Adipose tissue (tissue), 3 donors: Measurements from ENCODE around the gene SERTAD3. TPM values are rescaled to one million over a fixed set of nuclear protein-coding genes. Genes with fewer than 3 reads are reported as not detected.
"Not testable (repeated sequence)": the region's sequence is repeated elsewhere in the genome, so short reads cannot be mapped to it uniquely, and the experiment has no call there.

ENCODE experiments used
- H3K27ac ChIP-seq: one replicate; pipeline ENCODE4 v1.5.1; 2013; ENCODE audit warnings: low read depth, low read length
- WGBS, 3 donors: extraction: QIAGEN DNeasy Blood & Tissue Kit; methylation state at CpG; one replicate each; pipeline ENCODE4 v1.1.7; 2013; 5-methylcytosine and 5-hydroxymethylcytosine counted together
- polyA plus RNA-seq, 3 donors: library from polyadenylated mRNA; stranded (reverse); fragments of 200-250 nt; gene quantifications; one replicate each; pipeline ENCODE4 v1.2.3, GENCODE V29; 2013
- donor health status: healthy with polysubstance abuse.
- donor health status: Bipolar disorder and iron deficiency.
- donor health status: healthy.

The SERTAD3 gene
- polyA plus RNA-seq, 3 donors, result 8.3 to 57.5 (median 13.3) TPM

- 1 to 2% (median 2%) methylated on average over 32 to 47 of the region's 50 CpGs for WGBS, 3 donors
- H3K27ac ChIP-seq, result peak overlapping the region; percentile 71
Observed at GRCh38 chr19:40433391-40434216, 10.5 kb downstream of the SERTAD3 start.

GRCh38 chr19:40432760-40433159 is 11.4 kb downstream of the SERTAD3 start:
- not testable (repeated sequence) for H3K27ac ChIP-seq
- 34 to 56% (median 47%) methylated on average over 7 of the region's 7 CpGs for WGBS, 3 donors

- WGBS, 3 donors, result 87 to 95% (median 90%) methylated on average over 3 of the region's 3 CpGs
Observed at GRCh38 chr19:40431698-40432097, 12.4 kb downstream of the SERTAD3 start.

GRCh38 chr19:40430242-40430641 is 13.9 kb downstream of the SERTAD3 start:
- WGBS, 3 donors, result 94 to 97% (median 96%) methylated on average over 10 of the region's 10 CpGs
- not testable (repeated sequence) for H3K27ac ChIP-seq

More at GRCh38 chr19:40431698-40432097, 12.4 kb downstream of the SERTAD3 start:
- no peak overlapping the region for H3K27ac ChIP-seq

- 91 to 96% (median 96%) methylated on average over 7 of the region's 7 CpGs for WGBS, 3 donors
- not testable (repeated sequence) for H3K27ac ChIP-seq
Observed at GRCh38 chr19:40428197-40428596, 15.9 kb downstream of the SERTAD3 start.

GRCh38 chr19:40425450-40426287 is 18.5 kb downstream of the SERTAD3 start, which contains the start of gene SERTAD1:
Gene SERTAD1, minus strand, starts transcription at chr19:40425992. Its CDS starts 2,446 bp downstream, at chr19:40423546.
- 0 to 1% (median 0%) methylated on average over 62 to 75 of the region's 75 CpGs for WGBS, 3 donors
- H3K27ac ChIP-seq, result peak within 1 kb of the TSS; percentile 89

- 1 to 2% (median 1%) methylated on average over 22 to 28 of the region's 28 CpGs for WGBS, 3 donors
Observed at GRCh38 chr19:40424637-40425449, 19.3 kb downstream of the SERTAD3 start.

GRCh38 chr19:40423938-40424337 is 20.2 kb downstream of the SERTAD3 start:
- H3K27ac ChIP-seq, result no peak overlapping the region
- WGBS, 3 donors, result 94 to 98% (median 95%) methylated on average over 6 of the region's 6 CpGs

More at GRCh38 chr19:40424637-40425449, 19.3 kb downstream of the SERTAD3 start:
- H3K27ac ChIP-seq, result peak overlapping the region; percentile 89

GRCh38 chr19:40422748-40423566 is 21.2 kb downstream of the SERTAD3 start:
- 89% methylated on average over 31 of the region's 31 CpGs for WGBS, 3 donors
- no peak overlapping the region for H3K27ac ChIP-seq

- no peak overlapping the region for H3K27ac ChIP-seq
- WGBS, 3 donors, result 76 to 83% (median 77%) methylated on average over 16 of the region's 16 CpGs
Observed at GRCh38 chr19:40421993-40422747, 22.0 kb downstream of the SERTAD3 start.

- 2 to 3% (median 2%) methylated on average over 56 of the region's 56 CpGs for WGBS, 3 donors
- H3K27ac ChIP-seq, result peak overlapping the region; percentile 88
Observed at GRCh38 chr19:40420766-40421765, 23.1 kb downstream of the SERTAD3 start.

- WGBS, 3 donors, result 51 to 65% (median 58%) methylated on average over 14 of the region's 14 CpGs
- peak overlapping the region; percentile 88 for H3K27ac ChIP-seq
Observed at GRCh38 chr19:40420451-40420765, 23.7 kb downstream of the SERTAD3 start.

- H3K27ac ChIP-seq, result no peak overlapping the region
- 81 to 93% (median 93%) methylated on average over 5 of the region's 5 CpGs for whole genome bisulfite sequencing, 3 donors
Observed at GRCh38 chr19:40419780-40420179, 24.4 kb downstream of the SERTAD3 start.

- WGBS, 3 donors, result 58 to 86% (median 74%) methylated on average over 5 of the region's 5 CpGs
- no peak overlapping the region for H3K27ac ChIP-seq
Observed at GRCh38 chr19:40419066-40419612, 25.0 kb downstream of the SERTAD3 start.

- no peak overlapping the region for H3K27ac ChIP-seq
Observed at GRCh38 chr19:40418040-40418439, 26.1 kb downstream of the SERTAD3 start.

GRCh38 chr19:40417643-40417981 is 26.5 kb downstream of the SERTAD3 start:
- WGBS, 3 donors, result 60 to 82% (median 63%) methylated on average over 4 of the region's 4 CpGs
- no peak overlapping the region for H3K27ac ChIP-seq

More at GRCh38 chr19:40418040-40418439, 26.1 kb downstream of the SERTAD3 start:
- WGBS, 3 donors, result 75 to 80% (median 77%) methylated on average over 3 of the region's 3 CpGs
